ENCODE data around the gene KCNA5.

DNA sequence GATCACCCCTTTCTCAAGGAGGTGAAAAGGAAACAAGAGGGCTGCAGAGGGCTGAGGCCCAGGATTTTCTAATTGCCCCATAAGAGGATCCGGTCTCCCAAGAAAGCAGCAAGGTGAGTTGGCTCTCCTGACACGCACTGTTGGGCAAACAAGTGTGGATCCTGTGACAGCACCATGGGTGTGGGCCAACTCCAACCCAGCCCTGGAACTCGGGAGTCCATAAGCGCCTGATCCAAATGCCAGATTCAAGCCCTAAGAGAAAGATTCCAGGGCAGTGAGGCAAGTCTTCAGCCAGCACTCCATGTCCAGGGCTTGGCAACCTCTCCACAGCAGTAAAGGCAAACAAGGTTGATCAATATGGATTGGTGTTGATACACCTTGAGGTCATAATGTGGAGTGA lies 33.1 kb downstream of the KCNA5 start:
- TF ChIP-seq, protein P1, sequence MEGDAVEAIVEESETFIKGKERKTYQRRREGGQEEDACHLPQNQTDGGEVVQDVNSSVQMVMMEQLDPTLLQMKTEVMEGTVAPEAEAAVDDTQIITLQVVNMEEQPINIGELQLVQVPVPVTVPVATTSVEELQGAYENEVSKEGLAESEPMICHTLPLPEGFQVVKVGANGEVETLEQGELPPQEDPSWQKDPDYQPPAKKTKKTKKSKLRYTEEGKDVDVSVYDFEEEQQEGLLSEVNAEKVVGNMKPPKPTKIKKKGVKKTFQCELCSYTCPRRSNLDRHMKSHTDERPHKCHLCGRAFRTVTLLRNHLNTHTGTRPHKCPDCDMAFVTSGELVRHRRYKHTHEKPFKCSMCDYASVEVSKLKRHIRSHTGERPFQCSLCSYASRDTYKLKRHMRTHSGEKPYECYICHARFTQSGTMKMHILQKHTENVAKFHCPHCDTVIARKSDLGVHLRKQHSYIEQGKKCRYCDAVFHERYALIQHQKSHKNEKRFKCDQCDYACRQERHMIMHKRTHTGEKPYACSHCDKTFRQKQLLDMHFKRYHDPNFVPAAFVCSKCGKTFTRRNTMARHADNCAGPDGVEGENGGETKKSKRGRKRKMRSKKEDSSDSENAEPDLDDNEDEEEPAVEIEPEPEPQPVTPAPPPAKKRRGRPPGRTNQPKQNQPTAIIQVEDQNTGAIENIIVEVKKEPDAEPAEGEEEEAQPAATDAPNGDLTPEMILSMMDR (IDR thresholded peaks at IDR 0.05; ENCODE audit: insufficient read depth, low read length, poor library complexity, severe bottlenecking): no peak
- no peak for TF ChIP-seq EZH2phosphoT487 (conservative IDR thresholded peaks at IDR 0.05; ENCODE audit: low read length)
